Spleen (tissue), 7 donors: ENCODE results near the gene CFAP251.
"Not testable (repeated sequence)": the region's sequence is repeated elsewhere in the genome, so short reads cannot be mapped to it uniquely, and the experiment has no call there.

Experiments
- CTCF ChIP-seq, 11 experiments: fragments of 200-600 bp in 7 of 11; fragments of 450-650 bp in 4 of 11; sonication (generic) in 4 of 11; IDR thresholded peaks in 8 of 11; conservative IDR thresholded peaks in 3 of 11; 1 replicate in 7 of 11; 2 replicates in 4 of 11; pipeline versions ENCODE4 v1.4.0 to v1.8.0; 2016 to 2021; ENCODE audit warnings: antibody characterized with exemption in 11 of 11, inconsistent platforms in 4 of 11, mild to moderate bottlenecking in 1 of 11
- POLR2A ChIP-seq, 3 donors: fragments of 450-650 bp; IDR thresholded peaks; one replicate each; pipeline ENCODE4 v1.5.1; 2017; ENCODE audit warnings: antibody characterized with exemption in 3 of 3, mild to moderate bottlenecking in 1 of 3
- donor health status: DM: no; HTN: no; CAD: no; lungs with moderate emphysema.
- donor health status: DM: no; HTN: no; CAD: no.
- donor health status: DM: no; HTN: no; CAD: no.

DNA sequence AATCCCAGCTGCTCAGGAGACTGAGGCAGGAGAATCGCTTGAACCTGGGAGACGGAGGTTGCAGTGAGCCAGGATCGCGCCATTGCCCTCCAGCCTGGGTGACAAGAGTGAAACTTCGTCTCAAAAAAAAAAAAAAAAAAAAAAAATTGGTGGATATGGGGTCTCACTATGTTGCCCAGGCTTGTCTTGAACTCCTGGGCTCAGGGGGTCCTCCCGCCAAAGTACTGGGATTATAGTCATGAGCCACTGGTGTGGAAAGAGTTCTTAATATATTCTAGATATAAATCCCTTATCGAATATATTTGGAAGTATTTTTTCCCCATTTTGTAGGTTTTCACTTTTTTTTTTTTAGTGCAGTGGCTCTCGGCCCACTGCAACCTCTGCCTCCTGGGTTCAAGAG lies 49.2 kb upstream of the CFAP251 start:
- not testable (repeated sequence) for TF ChIP-seq CTCF (IDR thresholded peaks at IDR 0.05 in 8 of 11, conservative IDR thresholded peaks at IDR 0.05 in 3 of 11); POLR2A (IDR thresholded peaks at IDR 0.05)
